Naive thymus-derived CD4-positive, alpha-beta T cell (primary cell): Measurements from ENCODE around the gene NUFIP2. TPM values are rescaled to one million over a fixed set of nuclear protein-coding genes. Genes with fewer than 3 reads are reported as not detected.

ENCODE experiments used
- ATAC-seq: fragments of 150-1000 bp; cut with Tn5 transposase; 2 replicates; pipeline ENCODE4 v1.10.0; 2021; ENCODE audit warnings: mild to moderate bottlenecking, moderate library complexity
- CTCF ChIA-PET: fragments of 350-600 bp; sonication (Branson Sonifier 250); formaldehyde crosslinking; loops from one replicate; lab custom pipeline; 2021; ENCODE audit warnings: antibody characterized with exemption; lab: Charles Lee
- POLR2A ChIA-PET: fragments of 350-600 bp; sonication (Branson Sonifier 250); formaldehyde crosslinking; loops from one replicate; lab custom pipeline; 2021; ENCODE audit warnings: antibody characterized with exemption, inconsistent platforms; lab: Charles Lee
- DNase-seq, 9 donors: peaks; one replicate each; pipeline versions ENCODE4 v3.0.0 to v3.0.0-alpha.2; 2020 to 2022; ENCODE audit warnings: mixed read lengths in 1 of 9
- H3K27ac ChIP-seq: one replicate; pipeline ENCODE4 v1.7.0; 2013; ENCODE audit warnings: mild to moderate bottlenecking, low read depth, low read length, moderate library complexity
- H3K27me3 ChIP-seq, 2 donors: one replicate each; pipeline ENCODE4 v1.7.0; 2013; ENCODE audit warnings: low read length in 2 of 2, mild to moderate bottlenecking in 2 of 2, moderate library complexity in 2 of 2; ENCODE audit not compliant: control insufficient read depth in 2 of 2, insufficient read depth in 2 of 2
- H3K36me3 ChIP-seq, 3 experiments: 1 replicate in 2 of 3; 2 replicates in 1 of 3; pipeline ENCODE4 v1.7.0; 2013; ENCODE audit warnings: low read length in 3 of 3, mild to moderate bottlenecking in 3 of 3, moderate library complexity in 1 of 3; ENCODE audit not compliant: insufficient read depth in 3 of 3, control insufficient read depth in 2 of 3
- H3K4me1 ChIP-seq, 2 donors: one replicate each; pipeline ENCODE4 v1.7.0; 2013; ENCODE audit warnings: low read length in 2 of 2, mild to moderate bottlenecking in 2 of 2, moderate library complexity in 1 of 2; ENCODE audit not compliant: control insufficient read depth in 2 of 2, insufficient read depth in 2 of 2
- H3K4me3 ChIP-seq: 2 replicates; pipeline ENCODE4 v1.7.0; 2013; ENCODE audit warnings: mild to moderate bottlenecking, low read length
- H3K9me3 ChIP-seq, 3 experiments: 1 replicate in 2 of 3; 2 replicates in 1 of 3; pipeline ENCODE4 v1.7.0; 2013; ENCODE audit warnings: low read length in 3 of 3; ENCODE audit not compliant: control insufficient read depth in 2 of 3
- H3K27ac Mint-ChIP-seq, 9 donors: one replicate each; pipeline ENCODE4 v1.8.0; 2020 to 2022; ENCODE audit warnings: mixed read lengths in 9 of 9, mild to moderate bottlenecking in 8 of 9, moderate library complexity in 5 of 9, inconsistent platforms in 2 of 9
- H3K27me3 Mint-ChIP-seq, 5 donors: one replicate each; pipeline ENCODE4 v1.8.0; 2021 to 2022; ENCODE audit warnings: mixed read lengths in 5 of 5, mild to moderate bottlenecking in 1 of 5
- H3K36me3 Mint-ChIP-seq, 5 donors: one replicate each; pipeline ENCODE4 v1.8.0; 2020 to 2022; ENCODE audit warnings: mixed read lengths in 5 of 5, mild to moderate bottlenecking in 3 of 5, inconsistent platforms in 1 of 5
- H3K4me1 Mint-ChIP-seq, 7 donors: one replicate each; pipeline ENCODE4 v1.8.0; 2020 to 2022; ENCODE audit warnings: mixed read lengths in 7 of 7, mild to moderate bottlenecking in 3 of 7, inconsistent platforms in 1 of 7
- H3K4me3 Mint-ChIP-seq, 10 donors: one replicate each; pipeline ENCODE4 v1.8.0; 2020 to 2022; ENCODE audit warnings: mild to moderate bottlenecking in 10 of 10, mixed read lengths in 10 of 10, moderate library complexity in 6 of 10, inconsistent platforms in 2 of 10
- H3K9me3 Mint-ChIP-seq, 11 donors: one replicate each; pipeline ENCODE4 v1.8.0; 2020 to 2022; ENCODE audit warnings: mixed read lengths in 11 of 11, mild to moderate bottlenecking in 4 of 11, inconsistent platforms in 1 of 11, moderate library complexity in 1 of 11
- intact Hi-C, 2 donors: fragments of 100-400 bp; cut with micrococcal nuclease; formaldehyde crosslinking; loops; one replicate each; pipeline ENCODE4 v1.15.1; 2023
- polyA plus RNA-seq, 2 donors: library from polyadenylated mRNA; unstranded; fragments of 300-500 nt; fragmentation: Illumina TruSeq; gene quantifications; one replicate each; pipeline ENCODE4 v1.2.3, GENCODE V29; 2021
- total RNA-seq, 6 experiments: library from RNA in 5 of 6; stranded (reverse) in 5 of 6; gene quantifications; 1 replicate in 5 of 6; 2 replicates in 1 of 6; pipeline ENCODE4 v1.2.3 and lab custom pipeline; 2021 to 2026

NUFIP2 gene
- total and polyA plus RNA-seq, 7 experiments from 2014 or later = 5.3 to 85.3 (median 63.9) TPM

DNA sequence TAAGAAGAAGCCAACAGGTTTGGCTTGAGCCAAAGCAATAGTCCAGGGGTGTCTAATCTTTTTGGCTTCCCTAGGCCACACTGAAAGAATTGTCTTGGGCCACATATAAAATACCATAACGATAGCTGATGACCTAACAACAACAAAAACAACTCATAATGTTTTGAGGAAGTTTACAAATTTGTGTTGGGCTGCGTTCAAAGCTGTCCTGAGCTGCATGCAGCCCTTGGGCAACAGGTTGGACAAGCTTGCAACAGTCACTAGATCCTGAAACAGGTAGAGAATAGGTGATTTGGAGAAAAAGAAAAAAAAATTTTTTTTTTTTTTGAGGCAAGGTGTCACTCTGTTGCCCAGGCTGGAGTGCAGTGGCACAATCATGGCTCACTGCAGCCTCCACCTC, 42.8 kb downstream of the NUFIP2 start:
- DNase-seq (no peak), ATAC-seq (no peak)
- POLR2A ChIA-PET = interaction anchor here (0.7 to 2.0 kb wide), 3 partner anchors 41 to 1072 kb away, joined by 3 to 6 read pairs (median 4); partner anchors contain the start of gene NUFIP2
- intact Hi-C loops = no loop called here
- CTCF ChIA-PET = interaction anchor here (0.6 to 1.2 kb wide), 3 partner anchors 25 to 1258 kb away, joined by 3 to 4 read pairs (median 3); no protein-coding TSS in a partner anchor
- no peak overlapping the region for H3K27ac Mint-ChIP-seq
- Histone ChIP-seq H3K36me3 (no peaks in the 10 kb centered on the region), H3K9me3 (no peaks in the 10 kb centered on the region), H3K4me3 (no peak overlapping the region), H3K27ac (no peak overlapping the region), H3K27me3 (no peaks in the 10 kb centered on the region), H3K4me1 (no peaks in the 10 kb centered on the region)
- H3K36me3 Mint-ChIP-seq = peaks cover 0 to 5% (median 4%) of the 10 kb centered on the region in 5 donors
- peaks cover 0 to 8% (median 3%) of the 10 kb centered on the region in 7 donors for H3K4me1 Mint-ChIP-seq
- H3K27me3 Mint-ChIP-seq = no peaks in the 10 kb centered on the region
- no peaks in the 10 kb centered on the region for H3K9me3 Mint-ChIP-seq
- H3K4me3 Mint-ChIP-seq = no peak overlapping the region

- no peaks in the 10 kb centered on the region for H3K27me3 Mint-ChIP-seq
- Histone ChIP-seq H3K4me1 (no peaks in the 10 kb centered on the region), H3K4me3 (no peak overlapping the region), H3K36me3 (no peaks in the 10 kb centered on the region), H3K27me3 (no peaks in the 10 kb centered on the region), H3K9me3 (no peaks in the 10 kb centered on the region), H3K27ac (no peak overlapping the region)
- H3K4me1 Mint-ChIP-seq = peaks cover 0 to 8% (median 0%) of the 10 kb centered on the region in 7 donors
- intact Hi-C loops = no loop called here
- ChIA-PET POLR2A (interaction anchor here (0.7 to 2.0 kb wide), 2 partner anchors 43 to 1073 kb away, joined by 3 to 6 read pairs; partner anchors contain the start of gene NUFIP2), CTCF (interaction anchor here (0.6 to 1.2 kb wide), 4 partner anchors 25 to 1258 kb away, joined by 3 to 4 read pairs (median 3); no protein-coding TSS in a partner anchor)
- DNase-seq (no peak), ATAC-seq (no peak)
- H3K36me3 Mint-ChIP-seq = peaks cover 0 to 5% (median 4%) of the 10 kb centered on the region in 5 donors
- H3K27ac Mint-ChIP-seq = peak overlapping the region in 1 of 9 donors; percentile 55
- no peaks in the 10 kb centered on the region for H3K9me3 Mint-ChIP-seq
- no peak overlapping the region for H3K4me3 Mint-ChIP-seq
Observed at GRCh38 chr17:29250666-29251065, 43.3 kb downstream of the NUFIP2 start.

DNA sequence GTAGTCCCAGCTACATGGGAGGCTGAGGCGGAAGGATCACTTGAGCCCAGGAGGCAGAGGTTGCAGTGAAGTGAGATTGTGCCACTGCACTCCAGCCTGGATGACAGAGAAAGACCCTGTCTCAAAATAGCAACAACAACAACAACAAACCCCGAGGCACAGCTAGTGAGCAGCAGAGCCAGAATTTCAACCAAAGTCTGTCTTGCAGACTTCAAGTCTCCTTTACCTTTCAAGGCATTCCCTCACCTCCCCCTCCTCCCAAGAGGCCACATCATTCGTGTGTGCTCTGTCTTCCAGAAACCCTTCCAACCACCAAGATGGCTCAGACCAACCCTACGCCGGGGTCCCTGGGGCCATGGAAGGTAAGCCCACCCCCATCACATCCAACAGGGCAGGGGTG, 45.1 kb downstream of the NUFIP2 start:
- H3K27ac Mint-ChIP-seq = no peak overlapping the region
- ATAC-seq = no peak
- H3K4me1 Mint-ChIP-seq = peaks cover 0 to 8% (median 0%) of the 10 kb centered on the region in 7 donors
- no peak for DNase-seq
- ChIA-PET CTCF (interaction anchor here (0.6 kb wide), 1 partner anchor 55 kb away, joined by 5 read pairs; no protein-coding TSS in a partner anchor), POLR2A (no interaction called here)
- no peak overlapping the region for H3K4me3 Mint-ChIP-seq
- Histone ChIP-seq H3K4me1 (no peaks in the 10 kb centered on the region), H3K4me3 (no peak overlapping the region), H3K27me3 (no peaks in the 10 kb centered on the region), H3K27ac (no peak overlapping the region), H3K36me3 (no peaks in the 10 kb centered on the region), H3K9me3 (no peaks in the 10 kb centered on the region)
- H3K27me3 Mint-ChIP-seq = no peaks in the 10 kb centered on the region
- no peaks in the 10 kb centered on the region for H3K36me3 Mint-ChIP-seq
- intact Hi-C loops = no loop called here
- H3K9me3 Mint-ChIP-seq = no peaks in the 10 kb centered on the region

DNA sequence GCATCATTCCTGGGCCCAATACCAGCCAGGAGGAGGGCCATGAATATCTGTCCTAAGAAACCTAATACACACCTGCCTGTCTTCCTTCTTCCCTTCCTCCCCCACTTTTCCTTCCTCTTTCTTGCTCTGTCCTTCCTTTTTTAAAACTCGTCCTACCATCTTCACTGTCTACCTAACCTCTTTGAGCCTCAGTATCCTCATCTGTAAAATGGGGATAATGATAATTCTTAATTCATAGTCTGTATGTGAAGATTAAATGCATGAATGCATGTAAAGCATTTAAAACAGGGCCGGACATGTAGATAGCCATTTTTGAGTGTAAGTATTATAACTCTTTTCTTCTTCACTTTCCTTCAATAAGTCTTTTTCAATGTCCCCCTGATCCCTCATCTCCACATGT, 46.7 kb downstream of the NUFIP2 start:
- POLR2A ChIA-PET = no interaction called here
- no peak overlapping the region for H3K27ac Mint-ChIP-seq
- Histone ChIP-seq H3K4me1 (no peaks in the 10 kb centered on the region), H3K27ac (no peak overlapping the region), H3K4me3 (no peak overlapping the region), H3K27me3 (no peaks in the 10 kb centered on the region), H3K36me3 (no peaks in the 10 kb centered on the region), H3K9me3 (no peaks in the 10 kb centered on the region)
- CTCF ChIA-PET = no interaction called here
- H3K4me3 Mint-ChIP-seq = no peak overlapping the region
- DNase-seq (no peak), ATAC-seq (no peak)
- no peaks in the 10 kb centered on the region for H3K9me3 Mint-ChIP-seq
- H3K36me3 Mint-ChIP-seq = no peaks in the 10 kb centered on the region
- no peaks in the 10 kb centered on the region for H3K27me3 Mint-ChIP-seq
- intact Hi-C loops = no loop called here
- H3K4me1 Mint-ChIP-seq = peaks cover 0 to 5% (median 0%) of the 10 kb centered on the region in 7 donors

DNA sequence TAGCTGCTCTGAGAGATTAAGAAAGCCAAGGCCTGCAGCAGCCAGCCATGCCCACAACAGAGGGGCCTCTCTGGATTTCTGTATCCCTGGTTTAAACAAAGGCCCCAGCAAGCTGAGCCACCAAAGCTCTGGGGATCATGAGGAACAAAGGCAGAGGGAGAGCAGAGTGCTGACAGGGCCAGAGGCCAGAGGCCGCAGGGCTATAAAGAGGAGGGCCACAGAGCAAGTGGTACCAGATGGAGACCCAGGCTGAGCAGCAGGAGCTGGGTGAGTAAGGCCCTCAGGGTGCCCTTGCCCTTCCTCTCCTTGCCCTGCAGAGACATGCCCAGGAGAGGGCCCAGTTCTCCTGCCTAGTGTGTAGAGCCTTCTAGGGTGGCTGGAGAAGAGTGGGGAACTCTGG, 47.3 kb downstream of the NUFIP2 start, which contains the start of gene CRYBA1:
Gene CRYBA1, plus strand, starts transcription at position 232 of the 400 bp plus-strand sequence. Its CDS starts 5 bp downstream, at position 237.
- no peaks in the 10 kb centered on the region for H3K36me3 ChIP-seq
- DNase-seq = no peak
- Mint-ChIP-seq H3K4me1 (no peaks in the 10 kb centered on the region), H3K36me3 (no peaks in the 10 kb centered on the region), H3K27me3 (no peaks in the 10 kb centered on the region), H3K4me3 (no peak within 1 kb of the TSS), H3K27ac (peak within 1 kb of the TSS in 1 of 9 donors; percentile 56), H3K9me3 (no peaks in the 10 kb centered on the region)
- ATAC-seq = no peak
- H3K27me3 ChIP-seq = no peaks in the 10 kb centered on the region
- CTCF ChIA-PET = no interaction called here
- POLR2A ChIA-PET = no interaction called here
- no peaks in the 10 kb centered on the region for H3K4me1 ChIP-seq
- intact Hi-C loops = no loop called here
- H3K9me3 ChIP-seq = no peaks in the 10 kb centered on the region
- no peak within 1 kb of the TSS for H3K4me3 ChIP-seq
- no peak within 1 kb of the TSS for H3K27ac ChIP-seq

GRCh38 chr17:29245401-29245800, 48.5 kb downstream of the NUFIP2 start:
- no peaks in the 10 kb centered on the region for H3K4me1 ChIP-seq
- H3K4me1 Mint-ChIP-seq = peaks cover 0 to 6% (median 3%) of the 10 kb centered on the region in 7 donors
- no peak for DNase-seq
- CTCF ChIA-PET = no interaction called here
- H3K9me3 Mint-ChIP-seq = no peaks in the 10 kb centered on the region
- no peak overlapping the region for H3K4me3 Mint-ChIP-seq
- H3K27ac Mint-ChIP-seq = no peak overlapping the region
- H3K27ac ChIP-seq = no peak overlapping the region
- H3K27me3 ChIP-seq = no peaks in the 10 kb centered on the region
- no peaks in the 10 kb centered on the region for H3K36me3 Mint-ChIP-seq
- no peak overlapping the region for H3K4me3 ChIP-seq
- no peaks in the 10 kb centered on the region for H3K27me3 Mint-ChIP-seq
- POLR2A ChIA-PET = no interaction called here
- no peaks in the 10 kb centered on the region for H3K9me3 ChIP-seq
- ATAC-seq = no peak
- no peaks in the 10 kb centered on the region for H3K36me3 ChIP-seq
- intact Hi-C loops = no loop called here

DNA sequence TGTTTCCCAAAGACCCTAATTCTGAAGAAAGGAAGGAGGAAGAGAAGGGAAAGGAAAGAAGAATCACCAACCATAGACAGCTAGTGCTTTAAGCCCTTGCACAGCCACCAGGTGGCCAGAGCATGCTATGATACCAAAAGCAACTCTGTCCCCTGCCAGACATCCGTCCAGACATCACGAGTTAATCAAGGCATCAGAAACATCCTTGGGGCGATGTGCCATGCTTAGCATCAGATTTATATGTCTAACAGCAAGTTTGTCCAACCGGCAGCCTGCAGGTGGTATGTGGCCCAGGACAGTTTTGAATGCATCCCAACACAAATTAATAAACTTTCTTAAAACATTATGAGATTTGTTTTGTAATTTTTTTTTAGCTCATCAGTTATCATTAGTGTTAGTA, 50.2 kb downstream of the NUFIP2 start:
- no peaks in the 10 kb centered on the region for H3K36me3 Mint-ChIP-seq
- H3K4me3 Mint-ChIP-seq = no peak overlapping the region
- H3K4me1 Mint-ChIP-seq = peaks cover 0 to 7% (median 4%) of the 10 kb centered on the region in 7 donors
- Histone ChIP-seq H3K36me3 (no peaks in the 10 kb centered on the region), H3K4me1 (no peaks in the 10 kb centered on the region), H3K9me3 (no peaks in the 10 kb centered on the region), H3K4me3 (no peak overlapping the region), H3K27me3 (no peaks in the 10 kb centered on the region), H3K27ac (no peak overlapping the region)
- H3K9me3 Mint-ChIP-seq = no peaks in the 10 kb centered on the region
- no peak for DNase-seq
- ChIA-PET POLR2A (no interaction called here), CTCF (no interaction called here)
- H3K27ac Mint-ChIP-seq = no peak overlapping the region
- H3K27me3 Mint-ChIP-seq = no peaks in the 10 kb centered on the region
- no peak for ATAC-seq
- intact Hi-C loops = no loop called here
